ENCODE results near the gene SLC35F6. TPM values are rescaled to one million over a fixed set of nuclear protein-coding genes. Genes with fewer than 3 reads are reported as not detected.

The SLC35F6 gene
- total and polyA plus RNA-seq, 2 donors (not counting 1 experiment from before 2014, with no cell fraction given): 35.2 to 61.4 TPM

DNA sequence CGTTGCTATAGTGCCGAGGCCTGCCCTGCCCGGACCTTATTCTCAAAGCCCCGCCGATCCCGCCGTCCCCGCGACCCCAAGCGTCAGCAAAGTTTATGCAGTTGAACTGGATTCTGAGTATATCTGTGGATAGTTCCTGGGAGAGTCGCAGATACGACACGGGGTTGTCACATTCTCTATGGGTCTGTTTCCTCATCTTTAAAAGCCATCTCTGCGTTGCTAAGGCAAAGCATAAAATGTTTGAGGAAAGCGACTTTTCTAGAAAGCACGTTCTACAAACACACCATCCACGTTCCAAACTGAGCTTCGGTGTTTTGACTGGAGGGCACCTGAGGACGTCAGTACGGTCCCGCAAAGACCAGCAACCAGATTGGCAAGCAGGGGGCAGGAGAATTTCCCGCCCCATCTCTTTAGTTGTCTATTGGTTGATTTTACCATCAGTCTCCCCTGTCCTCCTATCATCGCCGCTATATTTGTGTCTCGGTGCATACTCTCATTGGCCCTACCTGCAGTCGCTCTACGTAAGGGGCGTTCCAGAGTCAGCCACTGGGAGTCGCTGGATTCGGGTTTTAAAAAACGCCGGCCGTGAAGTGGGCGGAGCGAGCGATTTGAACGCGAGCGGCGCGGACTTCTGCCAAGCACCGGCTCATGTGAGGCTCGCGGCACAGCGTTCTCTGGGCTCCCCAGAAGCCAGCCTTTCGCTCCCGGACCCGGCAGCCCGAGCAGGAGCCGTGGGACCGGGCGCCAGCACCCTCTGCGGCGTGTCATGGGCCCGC lies 21.5 kb downstream of the SLC35F6 start, which contains the start of gene CENPA:
Gene CENPA (plus strand): TSS at position 626 of the 776 bp plus-strand sequence. CDS start 141 bp downstream, at position 767.
- H3K4me2 ChIP-seq (ENCODE audit: extremely low read depth, insufficient read depth, low read length): peak within 1 kb of the TSS; percentile 95
- peak within 1 kb of the TSS; percentile 74 for H3K27ac ChIP-seq (ENCODE audit: insufficient read depth, low read length)
- no peaks in the 10 kb centered on the region for H3K27me3 ChIP-seq (ENCODE audit: control insufficient read depth, insufficient read depth, low read length)
- H2AFZ ChIP-seq (ENCODE audit: low read length): peak within 1 kb of the TSS; percentile 75
- DNase-seq (ENCODE audit: low read depth in 2 of 2): peak; percentile 99 to 100
- peaks cover 4% of the 10 kb centered on the region for H3K36me3 ChIP-seq (ENCODE audit: control insufficient read depth, insufficient read depth, low read length)
- H3K9me3 ChIP-seq (ENCODE audit: control insufficient read depth, insufficient read depth, low read depth, low read length): no peaks in the 10 kb centered on the region
- H3K9ac ChIP-seq (ENCODE audit: insufficient read depth, low read length): peak within 1 kb of the TSS; percentile 56
- no peaks in the 10 kb centered on the region for H4K20me1 ChIP-seq (ENCODE audit: control insufficient read depth, extremely low read depth, insufficient read depth, low read length)
- peak within 1 kb of the TSS; percentile 75 to 81 (median 79) for H3K4me3 ChIP-seq (replicated peaks in 1 of 4; ENCODE audit: control extremely low read depth in 1 of 4, insufficient read depth in 1 of 4, low read depth in 3 of 4, low read length in 4 of 4)
- peaks cover 39% of the 10 kb centered on the region for H3K79me2 ChIP-seq (ENCODE audit: control insufficient read depth, insufficient read depth, low read length)
- peaks cover 4% of the 10 kb centered on the region for H3K4me1 ChIP-seq (ENCODE audit: control insufficient read depth, extremely low read depth, insufficient read depth, low read length)
- TF ChIP-seq, protein P1, sequence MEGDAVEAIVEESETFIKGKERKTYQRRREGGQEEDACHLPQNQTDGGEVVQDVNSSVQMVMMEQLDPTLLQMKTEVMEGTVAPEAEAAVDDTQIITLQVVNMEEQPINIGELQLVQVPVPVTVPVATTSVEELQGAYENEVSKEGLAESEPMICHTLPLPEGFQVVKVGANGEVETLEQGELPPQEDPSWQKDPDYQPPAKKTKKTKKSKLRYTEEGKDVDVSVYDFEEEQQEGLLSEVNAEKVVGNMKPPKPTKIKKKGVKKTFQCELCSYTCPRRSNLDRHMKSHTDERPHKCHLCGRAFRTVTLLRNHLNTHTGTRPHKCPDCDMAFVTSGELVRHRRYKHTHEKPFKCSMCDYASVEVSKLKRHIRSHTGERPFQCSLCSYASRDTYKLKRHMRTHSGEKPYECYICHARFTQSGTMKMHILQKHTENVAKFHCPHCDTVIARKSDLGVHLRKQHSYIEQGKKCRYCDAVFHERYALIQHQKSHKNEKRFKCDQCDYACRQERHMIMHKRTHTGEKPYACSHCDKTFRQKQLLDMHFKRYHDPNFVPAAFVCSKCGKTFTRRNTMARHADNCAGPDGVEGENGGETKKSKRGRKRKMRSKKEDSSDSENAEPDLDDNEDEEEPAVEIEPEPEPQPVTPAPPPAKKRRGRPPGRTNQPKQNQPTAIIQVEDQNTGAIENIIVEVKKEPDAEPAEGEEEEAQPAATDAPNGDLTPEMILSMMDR (conservative IDR thresholded peaks at IDR 0.05 in 1 of 2, IDR thresholded peaks at IDR 0.05 in 1 of 2; ENCODE audit: low read depth in 1 of 2, low read length in 2 of 2): peak in 1 of 2 donors; percentile 14
- TF ChIP-seq EZH2 (IDR thresholded peaks at IDR 0.05; ENCODE audit: low read length, missing control alignments): no peak

DNA sequence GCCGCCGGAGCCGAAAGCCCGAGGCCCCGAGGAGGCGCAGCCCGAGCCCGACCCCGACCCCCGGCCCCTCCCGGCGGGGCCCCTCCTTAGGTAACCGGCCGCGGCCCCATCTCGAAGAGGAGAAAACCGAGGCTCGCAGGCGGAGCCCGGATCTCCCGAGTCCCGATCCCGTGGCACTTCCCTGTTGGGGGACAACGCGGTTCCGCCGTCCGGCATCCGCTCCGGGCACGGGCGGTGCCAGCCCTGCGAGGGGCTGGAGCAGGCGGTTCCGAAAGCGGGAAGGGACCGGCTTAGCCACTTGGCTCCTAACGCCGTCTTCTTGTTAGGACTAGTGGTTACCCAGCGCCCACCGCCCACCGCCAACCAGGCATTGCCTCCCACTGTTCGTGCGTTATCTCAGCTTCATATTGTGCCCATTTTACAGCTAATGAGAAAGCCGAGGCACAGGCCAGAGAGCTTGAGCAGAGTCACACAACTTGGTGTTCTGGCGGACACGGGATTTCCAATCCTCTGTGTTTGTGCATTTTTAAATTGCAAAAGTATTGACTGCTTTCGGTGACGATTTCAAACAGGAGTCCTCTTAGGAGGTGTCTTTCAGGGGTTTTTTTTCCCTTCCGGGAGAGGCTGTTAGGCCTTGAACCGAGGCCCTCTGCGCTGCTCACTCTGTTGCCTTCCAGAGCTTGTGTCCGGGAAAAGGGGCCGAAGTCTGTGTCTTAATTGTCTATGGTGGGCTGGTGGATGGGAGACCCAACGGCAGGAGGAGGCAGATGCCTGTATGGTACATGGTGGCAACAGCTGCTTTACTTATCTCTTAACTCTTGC lies 22.3 kb downstream of the SLC35F6 start:
- Histone ChIP-seq H3K79me2 (ENCODE audit: control insufficient read depth, insufficient read depth, low read length) (peaks cover 45% of the 10 kb centered on the region), H3K4me2 (ENCODE audit: extremely low read depth, insufficient read depth, low read length) (peak overlapping the region; percentile 84), H4K20me1 (ENCODE audit: control insufficient read depth, extremely low read depth, insufficient read depth, low read length) (no peaks in the 10 kb centered on the region), H3K4me1 (ENCODE audit: control insufficient read depth, extremely low read depth, insufficient read depth, low read length) (peaks cover 4% of the 10 kb centered on the region), H3K9me3 (ENCODE audit: control insufficient read depth, insufficient read depth, low read depth, low read length) (no peaks in the 10 kb centered on the region), H3K4me3 (replicated peaks in 1 of 4; ENCODE audit: control extremely low read depth in 1 of 4, insufficient read depth in 1 of 4, low read depth in 3 of 4, low read length in 4 of 4) (peak overlapping the region; percentile 74 to 81 (median 79)), H3K36me3 (ENCODE audit: control insufficient read depth, insufficient read depth, low read length) (peaks cover 1% of the 10 kb centered on the region), H3K27me3 (ENCODE audit: control insufficient read depth, insufficient read depth, low read length) (no peaks in the 10 kb centered on the region), H3K27ac (ENCODE audit: insufficient read depth, low read length) (peak overlapping the region; percentile 74), H3K9ac (ENCODE audit: insufficient read depth, low read length) (peak overlapping the region; percentile 56), H2AFZ (ENCODE audit: low read length) (peak overlapping the region; percentile 72)
- no peak for TF ChIP-seq EZH2 (IDR thresholded peaks at IDR 0.05; ENCODE audit: low read length, missing control alignments)
- TF ChIP-seq, protein P1 (conservative IDR thresholded peaks at IDR 0.05 in 1 of 2, IDR thresholded peaks at IDR 0.05 in 1 of 2; ENCODE audit: low read depth in 1 of 2, low read length in 2 of 2): no peak
- peak in 1 of 2 donors; percentile 17 for DNase-seq (ENCODE audit: low read depth in 2 of 2)

DNA sequence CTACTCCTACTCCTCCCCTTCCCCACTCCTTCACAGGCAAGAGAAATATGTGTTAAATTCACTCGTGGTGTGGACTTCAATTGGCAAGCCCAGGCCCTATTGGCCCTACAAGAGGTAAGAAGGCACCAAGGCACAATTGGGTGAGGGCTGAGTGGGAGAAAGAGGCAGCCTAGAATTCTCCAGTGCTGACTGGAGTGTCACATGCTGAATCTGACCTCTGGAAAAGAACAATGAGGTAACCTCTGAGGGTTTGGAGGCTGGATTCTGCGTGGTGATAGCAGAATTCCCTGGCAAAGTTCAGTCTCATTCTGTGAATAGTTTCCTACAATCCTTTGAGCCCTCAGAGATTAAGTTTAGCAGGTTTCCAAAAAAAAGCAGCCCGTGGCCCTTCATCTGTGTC lies 28.6 kb downstream of the SLC35F6 start:
- Histone ChIP-seq H3K36me3 (ENCODE audit: control insufficient read depth, insufficient read depth, low read length) (peaks cover 12% of the 10 kb centered on the region), H2AFZ (ENCODE audit: low read length) (no peak overlapping the region), H3K79me2 (ENCODE audit: control insufficient read depth, insufficient read depth, low read length) (peaks cover 38% of the 10 kb centered on the region), H3K4me2 (ENCODE audit: extremely low read depth, insufficient read depth, low read length) (no peak overlapping the region), H4K20me1 (ENCODE audit: control insufficient read depth, extremely low read depth, insufficient read depth, low read length) (no peaks in the 10 kb centered on the region), H3K4me1 (ENCODE audit: control insufficient read depth, extremely low read depth, insufficient read depth, low read length) (no peaks in the 10 kb centered on the region), H3K27ac (ENCODE audit: insufficient read depth, low read length) (no peak overlapping the region), H3K9me3 (ENCODE audit: control insufficient read depth, insufficient read depth, low read depth, low read length) (no peaks in the 10 kb centered on the region), H3K4me3 (replicated peaks in 1 of 4; ENCODE audit: control extremely low read depth in 1 of 4, insufficient read depth in 1 of 4, low read depth in 3 of 4, low read length in 4 of 4) (no peak overlapping the region), H3K9ac (ENCODE audit: insufficient read depth, low read length) (no peak overlapping the region), H3K27me3 (ENCODE audit: control insufficient read depth, insufficient read depth, low read length) (no peaks in the 10 kb centered on the region)
- no peak for TF ChIP-seq EZH2 (IDR thresholded peaks at IDR 0.05; ENCODE audit: low read length, missing control alignments)
- TF ChIP-seq, protein P1 (conservative IDR thresholded peaks at IDR 0.05 in 1 of 2, IDR thresholded peaks at IDR 0.05 in 1 of 2; ENCODE audit: low read depth in 1 of 2, low read length in 2 of 2): no peak
- DNase-seq (ENCODE audit: low read depth in 2 of 2): peak in 1 of 2 donors; percentile 59

All from fibroblast of lung (primary cell).